NCI-H1694 (cell line): ENCODE results near the gene MX2.
"Not testable (repeated sequence)": the region's sequence is repeated elsewhere in the genome, so short reads cannot be mapped to it uniquely, and the experiment has no call there.

ENCODE experiments used
- DNase-seq: peaks from one replicate; lab custom pipeline; 2025; lab: John Stamatoyannopoulos, UW

Gene MX2

DNA sequence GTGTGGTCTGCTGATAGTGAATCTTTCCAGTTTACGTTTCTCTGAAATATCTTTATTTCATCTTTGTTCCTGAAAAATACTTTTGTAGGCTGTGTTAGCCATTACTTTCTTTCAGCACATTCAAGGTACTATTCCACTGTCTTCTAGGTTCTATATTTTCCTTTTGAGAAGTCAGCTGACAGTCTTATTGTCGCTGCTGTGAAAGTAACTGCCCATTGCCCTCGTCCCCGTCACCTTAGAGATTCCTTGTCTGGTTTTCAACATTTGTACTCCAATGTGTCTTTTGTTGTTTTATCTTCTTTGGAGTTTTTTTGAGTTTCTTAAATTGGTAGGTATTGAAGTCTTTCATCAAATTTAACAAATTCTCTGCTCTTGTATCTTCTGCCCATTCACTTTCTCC is 19.8 kb upstream of the MX2 start:
- no peak for DNase-seq

DNA sequence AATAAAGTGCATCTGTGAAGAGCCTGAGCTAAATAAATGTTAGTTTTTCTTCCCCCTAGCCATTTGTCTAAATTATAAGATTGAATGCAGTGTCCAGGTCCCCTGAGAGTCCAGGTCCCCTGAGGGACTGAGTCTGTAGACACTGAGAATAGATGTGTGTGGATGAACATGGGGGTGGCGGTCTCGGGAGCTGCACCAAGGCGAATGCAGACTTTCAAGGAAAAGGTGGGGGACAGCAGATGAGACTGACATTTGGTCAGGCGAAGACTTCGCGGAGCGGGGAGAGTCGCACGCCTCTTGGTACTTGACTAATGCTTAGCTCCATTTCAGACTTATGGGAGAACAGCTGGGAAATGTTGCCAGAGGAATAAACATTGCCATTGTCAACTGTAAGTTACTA is 17.7 kb upstream of the MX2 start:
- no peak for DNase-seq

- no peak for DNase-seq
These were observed 16.5 kb upstream of the MX2 start for GRCh38 chr21:41345356-41345755.

- DNase-seq, result no peak
These were observed 15.7 kb upstream of the MX2 start for GRCh38 chr21:41345934-41346685.

GRCh38 chr21:41346758-41347157 is 15.1 kb upstream of the MX2 start:
- no peak for DNase-seq

DNA sequence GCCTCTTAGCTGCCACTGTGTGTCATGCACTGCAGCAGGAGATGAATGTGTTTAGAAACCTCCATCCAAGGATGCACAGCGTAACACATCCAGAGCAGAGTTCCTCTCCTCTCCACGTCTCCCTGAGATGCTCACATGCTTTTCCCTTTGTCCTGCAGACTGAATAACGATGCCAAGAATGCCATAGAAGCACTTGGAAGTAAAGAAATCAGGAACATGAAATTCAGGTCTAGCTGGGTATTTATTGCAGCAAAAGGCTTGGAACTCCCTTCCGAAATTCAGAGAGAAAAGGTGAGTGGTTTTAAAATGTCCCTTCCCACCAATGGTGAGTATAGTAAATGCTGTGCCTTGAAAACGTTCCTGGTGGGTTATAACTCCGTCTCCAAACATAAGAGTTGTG is 13.4 kb upstream of the MX2 start:
- no peak for DNase-seq

DNA sequence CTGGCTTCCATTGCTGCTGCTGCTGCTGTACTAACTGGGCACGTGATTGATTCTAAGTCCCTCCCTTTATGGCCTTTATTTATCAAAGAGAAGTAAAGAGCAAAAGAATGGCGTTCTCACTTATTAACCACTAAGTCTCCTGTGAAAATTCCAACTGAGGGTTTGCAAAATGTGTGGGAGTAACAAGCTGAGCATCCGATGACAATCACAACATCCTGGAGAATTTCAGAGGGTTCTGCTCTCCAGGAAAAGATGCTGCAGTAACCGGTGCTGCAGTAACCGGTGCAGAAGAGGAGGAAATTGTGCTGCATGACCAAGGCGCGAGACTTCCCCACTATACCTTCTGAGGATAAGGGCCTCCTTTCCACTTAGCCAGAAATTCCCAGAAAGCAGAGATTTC is 12.7 kb upstream of the MX2 start:
- no peak for DNase-seq

GRCh38 chr21:41349619-41350390 is 12.0 kb upstream of the MX2 start:
- DNase-seq, result no peak

GRCh38 chr21:41350436-41351155 is 11.2 kb upstream of the MX2 start:
- no peak for DNase-seq

- DNase-seq, result no peak
These were observed 4.3 kb upstream of the MX2 start for GRCh38 chr21:41357546-41357945.

- no peak for DNase-seq
These were observed 3.3 kb upstream of the MX2 start for GRCh38 chr21:41358193-41359166.

- DNase-seq, result no peak
These were observed 2.5 kb upstream of the MX2 start for GRCh38 chr21:41359286-41359685.

GRCh38 chr21:41359754-41360071 is 2.1 kb upstream of the MX2 start:
- DNase-seq, result not testable (repeated sequence)

- no peak for DNase-seq
These were observed 1.6 kb upstream of the MX2 start for GRCh38 chr21:41360072-41360821.

DNA sequence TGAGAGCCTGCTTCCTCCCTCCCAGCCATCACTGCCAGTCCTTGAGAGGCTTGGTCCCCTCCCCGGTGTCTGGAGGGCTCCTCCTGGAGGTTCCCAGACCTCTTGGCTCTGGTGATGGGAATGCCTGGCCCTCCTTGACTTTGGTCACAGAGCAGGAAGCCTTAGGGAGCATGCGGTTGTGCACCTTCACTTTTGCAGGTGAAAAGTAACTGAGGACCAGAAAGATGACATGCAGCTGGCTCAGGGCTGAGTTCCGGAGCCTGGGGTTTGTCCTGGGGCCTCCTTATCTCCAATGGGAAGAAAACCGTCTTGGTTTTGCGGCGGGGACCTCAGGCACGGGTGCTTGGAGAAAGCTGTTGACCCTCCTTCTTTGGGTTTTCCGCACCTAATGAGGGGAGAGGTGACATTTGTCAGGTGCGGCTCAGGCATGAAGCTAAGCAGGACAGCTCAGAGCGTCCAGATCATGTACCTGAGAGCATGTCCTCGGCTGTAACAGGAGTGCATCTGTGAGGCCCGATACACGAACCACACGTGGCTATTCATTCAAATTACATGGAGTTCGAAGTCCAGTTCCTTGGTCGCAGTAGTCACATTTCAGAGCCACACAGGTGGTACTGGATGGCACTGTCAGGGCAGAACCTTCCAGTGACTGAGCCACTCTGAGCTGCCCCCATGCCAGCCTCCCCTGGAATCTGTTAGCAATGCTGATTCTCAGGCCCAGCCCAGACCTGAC is 608 bp upstream of the MX2 start:
- DNase-seq, result no peak

GRCh38 chr21:41362605-41363369 is 960 bp downstream of the MX2 start:
- DNase-seq, result no peak

GRCh38 chr21:41363370-41364270 is 1.8 kb downstream of the MX2 start:
- DNase-seq, result no peak

DNA sequence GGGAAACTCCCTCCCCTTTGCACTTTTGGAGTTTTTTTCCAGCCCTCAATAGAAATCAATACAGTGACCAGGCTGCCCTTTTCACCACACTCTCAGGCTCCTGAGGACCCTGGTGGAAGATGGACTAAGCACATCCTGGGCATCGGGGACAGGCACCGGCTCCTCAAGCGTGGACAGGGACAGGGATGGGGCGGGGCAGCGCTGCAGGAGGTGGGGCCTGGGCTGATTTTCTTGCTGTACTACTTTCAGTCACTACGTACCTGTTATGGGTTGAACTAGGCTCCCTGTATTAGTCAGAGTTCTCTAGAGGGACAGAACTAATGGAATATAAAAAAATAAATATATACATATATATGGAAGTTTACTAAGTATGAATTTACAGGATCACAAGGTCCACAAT is 2.5 kb downstream of the MX2 start:
- DNase-seq, result no peak
